ENCODE results near the gene LEF1. TPM values are rescaled to one million over a fixed set of nuclear protein-coding genes. Genes with fewer than 3 reads are reported as not detected.

Gene LEF1
- total RNA-seq, 2 donors from 2014 or later = 73.4 to 93.4 TPM

DNA sequence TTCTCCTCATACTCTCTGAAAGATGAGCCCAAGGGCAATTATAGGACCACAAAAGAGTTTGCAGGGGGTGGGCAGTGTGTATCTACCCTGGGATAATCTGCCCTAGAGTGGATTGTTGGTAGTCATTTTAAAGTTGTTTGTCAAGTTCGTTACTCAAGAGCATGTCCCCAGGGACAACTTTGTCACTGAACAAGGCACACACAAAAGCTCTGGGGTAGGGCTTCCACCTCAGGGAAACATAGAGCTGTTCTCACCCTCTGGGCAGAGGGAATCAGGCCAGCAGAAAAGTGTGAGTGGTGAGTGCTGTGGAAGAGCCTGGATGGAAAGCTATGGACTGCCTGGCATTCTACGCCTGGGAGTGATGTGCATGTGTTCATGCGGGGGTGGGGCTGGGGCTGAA, 23.3 kb upstream of the LEF1 start:
- no peak overlapping the region for H3K27ac Mint-ChIP-seq
- no peak overlapping the region for H3K4me3 Mint-ChIP-seq
- peaks cover 3% of the 10 kb centered on the region for H3K27me3 Mint-ChIP-seq
- H3K36me3 Mint-ChIP-seq (ENCODE audit: low read depth) = no peaks in the 10 kb centered on the region
- no peaks in the 10 kb centered on the region for H3K9me3 Mint-ChIP-seq
- no peak for ATAC-seq (replicated peaks)
- H3K4me1 Mint-ChIP-seq = no peaks in the 10 kb centered on the region

DNA sequence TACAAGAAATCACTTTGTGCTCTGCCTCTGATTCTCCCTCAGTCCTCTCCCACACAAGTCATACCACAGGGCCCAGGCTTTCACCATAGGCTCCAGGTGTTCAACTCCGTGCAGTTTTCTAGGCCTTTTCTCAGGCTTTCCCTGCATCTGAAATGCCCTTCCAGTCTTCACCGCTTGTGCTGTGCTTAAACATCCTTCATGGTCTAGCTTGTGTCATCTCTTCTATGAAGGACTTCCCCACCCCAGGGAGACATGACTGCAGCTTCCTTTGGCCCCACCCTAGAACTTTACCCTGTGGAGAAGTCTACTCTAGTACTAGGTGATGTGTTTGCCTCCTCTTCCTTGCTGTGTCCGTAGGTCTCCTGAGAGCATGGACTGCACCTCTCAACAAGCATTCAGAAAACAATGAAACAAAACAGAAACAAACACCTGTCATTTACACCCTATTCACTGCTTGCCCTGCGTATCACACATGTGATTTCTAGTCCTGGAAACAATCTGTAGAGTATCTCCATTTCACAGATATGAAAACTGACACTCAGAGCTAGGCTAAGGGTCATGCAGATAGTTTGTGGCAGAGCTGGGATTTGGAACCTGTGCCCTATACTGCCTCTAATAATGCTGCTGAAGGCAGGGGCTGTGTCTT, 22.7 kb upstream of the LEF1 start:
- Mint-ChIP-seq H3K4me3 (no peak overlapping the region), H3K27ac (no peak overlapping the region), H3K36me3 (ENCODE audit: low read depth) (no peaks in the 10 kb centered on the region), H3K27me3 (peaks cover 3% of the 10 kb centered on the region), H3K4me1 (no peaks in the 10 kb centered on the region), H3K9me3 (no peaks in the 10 kb centered on the region)
- ATAC-seq (replicated peaks) = no peak

DNA sequence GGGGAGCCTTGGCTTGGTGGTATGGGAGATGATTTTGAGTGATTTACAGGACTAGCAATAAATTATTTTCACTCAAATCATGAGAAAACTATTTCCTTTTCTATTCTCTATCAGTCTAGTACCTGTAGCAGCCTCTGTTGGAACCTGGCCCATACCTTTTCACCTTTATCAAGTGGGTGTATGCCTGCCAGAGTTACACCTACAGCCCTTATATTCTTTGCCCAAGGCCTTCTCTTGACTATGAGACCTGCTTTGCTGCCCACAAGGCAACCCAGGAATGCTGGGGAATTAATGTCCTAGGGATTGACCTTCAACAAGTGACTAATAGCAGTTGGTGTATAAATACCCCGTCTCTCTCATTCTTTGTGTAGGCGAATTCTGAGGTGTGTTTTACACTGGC, 20.0 kb upstream of the LEF1 start:
- no peaks in the 10 kb centered on the region for H3K9me3 Mint-ChIP-seq
- no peak for ATAC-seq (replicated peaks)
- H3K4me1 Mint-ChIP-seq = no peaks in the 10 kb centered on the region
- H3K4me3 Mint-ChIP-seq = no peak overlapping the region
- H3K36me3 Mint-ChIP-seq (ENCODE audit: low read depth) = no peaks in the 10 kb centered on the region
- H3K27me3 Mint-ChIP-seq = peaks cover 3% of the 10 kb centered on the region
- H3K27ac Mint-ChIP-seq = no peak overlapping the region

DNA sequence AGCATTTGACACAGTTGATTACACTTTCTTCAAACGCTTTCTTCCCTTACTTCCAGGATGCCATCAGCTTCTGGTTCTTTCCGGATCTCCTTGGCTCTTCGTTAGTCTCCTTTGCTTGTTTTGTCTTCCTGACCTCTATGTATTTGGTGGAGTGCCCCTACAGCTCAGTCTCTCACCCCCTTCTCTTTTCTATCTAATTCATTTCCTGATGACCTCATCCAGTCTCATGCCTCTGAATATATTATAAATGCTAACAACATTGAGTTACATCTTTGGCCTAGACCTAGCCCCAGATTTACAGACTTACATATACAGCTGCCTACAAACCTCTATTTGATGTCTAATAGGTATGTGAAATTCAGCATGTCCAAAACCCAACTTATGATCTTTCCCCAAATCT, 16.5 kb upstream of the LEF1 start:
- ATAC-seq (replicated peaks) = no peak
- Mint-ChIP-seq H3K27ac (no peak overlapping the region), H3K4me1 (no peaks in the 10 kb centered on the region), H3K27me3 (peaks cover 2% of the 10 kb centered on the region), H3K4me3 (no peak overlapping the region), H3K36me3 (ENCODE audit: low read depth) (no peaks in the 10 kb centered on the region), H3K9me3 (no peaks in the 10 kb centered on the region)

DNA sequence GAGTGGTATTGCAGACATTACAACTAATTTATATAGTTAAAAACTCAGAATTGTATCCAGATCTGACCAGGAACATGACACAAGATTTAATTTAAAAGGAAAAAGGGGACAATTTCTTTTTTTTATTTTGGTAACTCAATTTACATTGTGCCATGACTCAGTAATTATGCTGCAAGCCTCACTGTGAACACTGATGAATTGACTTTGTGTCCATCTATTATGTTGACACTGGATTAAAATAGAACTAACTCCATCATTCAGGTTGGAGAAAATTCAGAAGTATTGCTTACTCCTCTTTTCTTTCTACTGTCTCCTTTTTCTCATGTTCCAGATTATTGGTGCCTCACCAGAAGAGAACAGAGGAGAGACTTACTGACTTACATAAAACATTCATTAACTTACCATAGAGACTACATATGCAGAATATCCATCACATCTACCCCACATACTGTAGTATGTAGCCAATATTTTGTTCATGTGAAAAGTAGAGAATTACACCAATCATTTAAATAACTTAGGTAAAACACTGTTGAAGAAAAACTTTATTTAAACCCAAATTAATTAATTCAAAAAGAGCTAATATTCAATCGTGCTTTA, 15.8 kb upstream of the LEF1 start:
- H3K36me3 Mint-ChIP-seq (ENCODE audit: low read depth) = no peaks in the 10 kb centered on the region
- no peak overlapping the region for H3K27ac Mint-ChIP-seq
- no peak overlapping the region for H3K4me3 Mint-ChIP-seq
- ATAC-seq (replicated peaks) = no peak
- H3K4me1 Mint-ChIP-seq = no peaks in the 10 kb centered on the region
- no peaks in the 10 kb centered on the region for H3K9me3 Mint-ChIP-seq
- H3K27me3 Mint-ChIP-seq = no peaks in the 10 kb centered on the region

DNA sequence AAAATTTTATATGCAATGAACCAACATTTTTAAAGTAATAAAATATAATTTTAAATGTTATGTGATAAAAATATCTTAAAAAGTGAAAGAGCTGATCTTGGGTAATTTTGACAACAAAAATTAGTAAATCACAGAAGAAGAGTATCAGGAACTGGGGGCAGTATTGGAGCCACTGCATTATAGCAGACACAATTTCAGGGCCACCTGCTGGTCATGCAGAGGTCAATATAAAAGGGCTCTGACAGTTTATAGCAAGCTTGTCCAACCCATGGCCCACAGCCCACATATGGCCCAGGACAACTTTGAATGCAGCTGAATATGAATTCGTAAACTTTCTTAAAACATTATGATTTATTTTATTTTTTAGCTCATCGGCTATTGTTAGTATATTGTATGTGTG, 13.0 kb upstream of the LEF1 start:
- no peak overlapping the region for H3K27ac Mint-ChIP-seq
- H3K4me1 Mint-ChIP-seq = no peaks in the 10 kb centered on the region
- peak; percentile 46 for ATAC-seq (replicated peaks)
- H3K4me3 Mint-ChIP-seq = no peak overlapping the region
- no peaks in the 10 kb centered on the region for H3K27me3 Mint-ChIP-seq
- H3K9me3 Mint-ChIP-seq = no peaks in the 10 kb centered on the region
- H3K36me3 Mint-ChIP-seq (ENCODE audit: low read depth) = peaks cover 7% of the 10 kb centered on the region

DNA sequence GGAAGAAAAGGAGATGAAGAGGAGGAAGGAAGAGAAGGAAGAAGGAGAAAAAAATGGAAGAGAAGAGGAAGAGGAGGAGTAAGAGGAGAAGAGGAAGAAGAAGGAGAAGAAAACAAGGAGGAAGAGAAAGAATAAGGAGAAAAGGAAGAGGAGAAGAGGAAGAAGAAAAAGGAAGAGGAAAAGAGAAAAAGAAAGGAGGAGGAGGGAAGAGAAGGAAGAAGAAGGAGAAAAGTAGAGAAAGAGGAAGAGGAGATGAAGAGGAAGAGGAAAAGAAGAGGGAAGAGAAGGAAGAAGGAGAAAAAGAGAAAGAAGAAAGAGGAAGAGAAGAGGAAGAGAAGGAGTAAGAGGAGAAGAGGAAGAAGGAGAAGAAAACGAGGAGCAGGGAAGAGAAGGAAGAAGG, 11.8 kb upstream of the LEF1 start:
- H3K4me3 Mint-ChIP-seq = no peak overlapping the region
- peaks cover 9% of the 10 kb centered on the region for H3K36me3 Mint-ChIP-seq (ENCODE audit: low read depth)
- no peaks in the 10 kb centered on the region for H3K9me3 Mint-ChIP-seq
- H3K27ac Mint-ChIP-seq = no peak overlapping the region
- no peaks in the 10 kb centered on the region for H3K4me1 Mint-ChIP-seq
- ATAC-seq (replicated peaks) = no peak
- no peaks in the 10 kb centered on the region for H3K27me3 Mint-ChIP-seq

DNA sequence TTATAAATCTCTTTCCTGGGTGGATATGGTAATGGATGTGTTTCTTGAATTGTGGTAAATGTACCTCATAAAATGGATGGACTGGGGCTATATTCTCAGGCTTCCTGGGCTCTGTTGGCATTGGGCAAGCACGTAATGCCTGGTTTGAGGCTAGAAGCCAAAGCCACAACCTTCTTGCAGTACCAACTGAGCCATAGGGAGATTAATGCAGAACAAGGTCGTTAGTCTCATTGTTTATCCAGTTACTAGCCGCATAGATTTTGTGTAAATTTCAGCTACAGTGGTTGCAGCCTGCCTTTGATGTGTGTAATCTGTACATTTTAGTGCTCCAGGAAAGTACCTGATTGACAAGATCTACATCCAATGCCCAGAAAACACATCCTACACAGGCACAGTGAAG, 7.2 kb upstream of the LEF1 start:
- H3K36me3 Mint-ChIP-seq (ENCODE audit: low read depth) = peaks cover 9% of the 10 kb centered on the region
- ATAC-seq (replicated peaks) = no peak
- H3K4me1 Mint-ChIP-seq = no peaks in the 10 kb centered on the region
- H3K27me3 Mint-ChIP-seq = peaks cover 5% of the 10 kb centered on the region
- H3K27ac Mint-ChIP-seq = no peak overlapping the region
- H3K4me3 Mint-ChIP-seq = no peak overlapping the region
- H3K9me3 Mint-ChIP-seq = no peaks in the 10 kb centered on the region

DNA sequence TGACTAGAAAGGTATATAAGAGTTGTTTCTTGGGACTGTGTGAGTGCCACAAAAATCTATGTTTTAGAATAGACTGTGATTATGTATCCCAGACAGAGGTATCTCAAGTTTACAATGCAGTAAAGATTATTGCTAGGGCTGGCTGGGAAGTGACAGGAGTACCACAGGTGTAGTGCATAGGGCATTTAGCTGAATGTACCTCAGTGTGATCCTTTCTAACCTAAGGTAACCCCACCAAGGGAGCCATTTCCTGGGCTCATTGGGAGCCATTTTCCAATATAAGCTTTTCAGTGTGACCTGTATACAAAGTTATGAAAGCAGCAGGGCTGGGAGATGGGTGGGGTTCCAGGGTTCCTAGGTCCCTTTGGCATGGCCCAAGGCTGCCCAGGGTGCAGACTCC, 6.1 kb upstream of the LEF1 start:
- H3K27ac Mint-ChIP-seq = no peak overlapping the region
- H3K36me3 Mint-ChIP-seq (ENCODE audit: low read depth) = peaks cover 9% of the 10 kb centered on the region
- no peaks in the 10 kb centered on the region for H3K9me3 Mint-ChIP-seq
- no peak for ATAC-seq (replicated peaks)
- peaks cover 12% of the 10 kb centered on the region for H3K27me3 Mint-ChIP-seq
- no peak overlapping the region for H3K4me3 Mint-ChIP-seq
- H3K4me1 Mint-ChIP-seq = peaks cover 8% of the 10 kb centered on the region

DNA sequence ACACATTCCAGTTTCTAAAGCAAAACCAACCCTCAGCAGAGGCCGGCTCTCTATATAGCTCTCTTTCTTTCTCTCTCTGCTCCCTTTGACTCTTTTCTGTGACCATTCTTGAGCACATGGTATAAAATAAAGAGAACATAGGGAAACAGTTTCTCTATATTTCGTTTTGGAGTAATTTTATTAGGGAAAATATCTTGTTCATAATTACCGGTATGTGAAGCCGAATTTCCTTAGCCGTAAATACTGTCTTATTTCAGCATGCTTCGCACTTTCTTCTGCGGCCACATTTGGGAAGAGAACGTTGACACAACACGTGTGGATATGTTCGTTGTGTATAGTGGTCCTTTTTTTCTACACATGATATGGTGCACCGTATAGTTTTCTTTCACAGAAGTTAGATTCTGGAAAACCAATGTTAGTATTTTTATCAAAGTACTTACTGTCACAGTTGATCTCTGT, 4.9 kb upstream of the LEF1 start:
- Mint-ChIP-seq H3K9me3 (no peaks in the 10 kb centered on the region), H3K36me3 (ENCODE audit: low read depth) (peaks cover 9% of the 10 kb centered on the region), H3K27ac (peak overlapping the region; percentile 80), H3K4me3 (peak overlapping the region; percentile 96), H3K27me3 (peaks cover 21% of the 10 kb centered on the region), H3K4me1 (peaks cover 17% of the 10 kb centered on the region)
- ATAC-seq (replicated peaks) = no peak

DNA sequence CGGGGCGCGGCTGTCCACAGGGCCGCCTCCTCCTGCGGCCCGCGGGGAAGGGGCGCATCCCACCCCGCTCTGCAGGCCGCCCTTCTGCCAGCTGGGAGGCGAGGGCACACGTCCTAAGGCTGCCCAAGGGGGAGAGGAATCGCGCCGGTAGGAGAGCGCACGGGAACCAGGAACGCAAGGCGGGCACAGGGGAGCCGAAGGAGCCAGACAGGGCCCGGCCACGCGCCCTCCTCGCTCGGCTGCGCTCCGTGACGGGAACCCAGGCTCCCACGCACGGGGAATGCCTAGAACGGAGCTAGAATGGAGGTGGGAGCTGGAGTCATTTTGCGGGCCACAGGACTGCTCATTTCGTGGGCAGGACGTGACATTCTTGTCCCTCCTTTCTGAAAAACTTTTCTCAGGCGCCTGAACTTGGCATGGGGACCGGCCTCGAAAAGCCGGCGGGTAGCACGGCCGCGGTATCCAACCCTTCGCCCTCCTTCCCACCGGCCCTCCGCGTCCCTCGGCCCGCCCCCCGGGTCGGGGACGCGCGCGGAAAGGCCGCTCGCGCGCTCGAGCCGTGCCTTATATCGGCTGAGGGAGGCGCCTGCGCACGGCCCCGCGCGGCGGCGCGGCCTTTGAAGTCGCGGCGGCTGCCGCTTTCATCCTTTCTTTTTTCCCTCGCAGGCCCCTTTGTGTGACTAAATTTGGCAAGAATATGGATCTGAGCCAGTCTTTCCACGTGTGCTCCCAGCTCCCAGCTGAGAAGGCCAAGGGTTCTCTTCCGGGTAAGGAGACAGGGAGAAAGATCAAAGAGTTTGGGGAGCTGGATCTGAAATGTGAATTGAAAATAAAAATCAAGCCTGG, 4.2 kb upstream of the LEF1 start:
- peaks cover 17% of the 10 kb centered on the region for H3K4me1 Mint-ChIP-seq
- H3K9me3 Mint-ChIP-seq = no peaks in the 10 kb centered on the region
- peaks cover 21% of the 10 kb centered on the region for H3K27me3 Mint-ChIP-seq
- H3K4me3 Mint-ChIP-seq = peak overlapping the region; percentile 96
- ATAC-seq (replicated peaks) = peak; percentile 58
- peak overlapping the region; percentile 80 for H3K27ac Mint-ChIP-seq
- peaks cover 9% of the 10 kb centered on the region for H3K36me3 Mint-ChIP-seq (ENCODE audit: low read depth)

DNA sequence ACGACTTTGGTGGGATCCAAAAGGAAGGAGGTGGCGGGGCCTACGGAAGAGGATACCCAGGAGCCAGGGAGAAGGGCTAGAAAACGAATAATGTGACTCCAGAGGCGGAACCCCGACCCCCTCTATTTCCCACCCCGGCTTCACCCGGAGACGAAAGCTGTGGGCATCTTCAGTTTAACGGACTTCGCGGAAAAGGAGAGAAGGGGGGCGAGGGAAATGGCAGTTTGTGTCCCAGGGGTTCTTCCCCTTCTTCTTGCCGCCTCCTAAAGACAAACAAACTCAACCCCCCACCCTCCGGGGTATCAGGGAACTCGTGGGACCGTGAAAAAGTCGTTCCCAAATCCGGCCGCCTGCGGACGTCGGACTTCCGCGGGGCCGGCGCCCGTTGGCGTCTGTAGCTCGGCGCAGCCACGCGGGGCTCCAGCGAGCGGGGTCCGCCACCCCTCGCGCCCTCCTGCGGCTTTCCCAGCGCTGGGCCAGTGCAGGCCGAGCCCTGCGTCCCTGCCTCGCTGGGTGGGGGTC, 3.6 kb upstream of the LEF1 start:
- Mint-ChIP-seq H3K27ac (peak overlapping the region; percentile 80), H3K4me3 (peak overlapping the region; percentile 96), H3K27me3 (peaks cover 21% of the 10 kb centered on the region), H3K36me3 (ENCODE audit: low read depth) (peaks cover 12% of the 10 kb centered on the region), H3K9me3 (no peaks in the 10 kb centered on the region), H3K4me1 (peaks cover 17% of the 10 kb centered on the region)
- peak; percentile 24 for ATAC-seq (replicated peaks)

DNA sequence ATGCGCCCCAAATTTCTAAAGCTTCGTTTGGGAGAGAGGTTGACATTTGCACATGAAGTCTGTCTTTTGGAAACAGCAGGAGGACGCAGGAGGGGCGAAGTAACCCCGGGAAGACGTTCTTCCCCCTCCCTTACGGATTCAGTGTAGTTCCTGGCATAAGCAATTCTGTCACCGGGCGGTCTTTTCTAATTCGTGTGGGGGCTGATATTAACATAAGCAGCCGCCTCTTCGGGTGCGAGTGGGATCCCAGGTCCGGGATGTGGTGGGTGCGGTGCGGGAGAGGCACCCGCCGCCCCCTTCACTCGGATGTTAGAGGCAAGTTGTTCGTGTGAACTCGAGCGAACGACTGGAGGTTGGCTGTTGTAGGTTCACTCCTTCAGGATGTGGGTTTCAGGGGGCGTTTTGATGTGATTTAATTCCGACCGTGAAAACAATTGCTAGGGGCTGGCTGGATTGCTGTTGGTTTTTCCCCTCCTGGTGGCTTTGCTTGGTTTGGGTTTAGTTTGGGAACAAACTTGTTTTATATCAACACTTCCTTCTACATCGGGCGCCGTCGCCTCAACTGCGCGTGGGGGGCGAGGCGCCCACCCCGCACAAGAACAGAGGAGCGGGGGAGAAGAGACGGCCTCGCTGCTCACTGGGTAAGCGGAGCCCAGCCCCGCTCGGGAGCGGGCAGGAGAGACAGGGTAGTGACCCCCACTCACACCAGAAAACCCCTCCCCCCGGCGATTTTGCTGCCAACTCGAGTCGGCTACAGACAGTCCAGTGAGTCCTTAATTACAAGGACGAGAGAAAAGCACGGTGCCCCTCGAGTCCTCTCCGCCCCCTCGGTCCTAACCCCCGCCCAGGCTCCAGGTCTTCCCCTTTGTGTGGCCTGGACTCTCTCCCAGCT, 2.9 kb upstream of the LEF1 start:
- Mint-ChIP-seq H3K27ac (peak overlapping the region; percentile 80), H3K27me3 (peaks cover 21% of the 10 kb centered on the region), H3K36me3 (ENCODE audit: low read depth) (peaks cover 12% of the 10 kb centered on the region), H3K9me3 (no peaks in the 10 kb centered on the region), H3K4me3 (peak overlapping the region; percentile 96), H3K4me1 (peaks cover 17% of the 10 kb centered on the region)
- peak; percentile 14 for ATAC-seq (replicated peaks)

Measured in activated T-helper 17 cell treated with anti-CD3 and anti-CD28 coated beads, Interleukin-2, amount 50 U/mL, for 72 hours (primary cell).